Measurements from ENCODE around the gene KCP.

KCP gene

GRCh38 chr7:128910569-128910945, at the start of gene KCP:
Gene KCP (minus strand): TSS chr7:128910709. CDS start chr7:128910676, 33 bp downstream.
- no peak within 1 kb of the TSS for H3K4me3 ChIP-seq (ENCODE audit: low read depth, low read length)
- no peak for TF ChIP-seq CTCF (IDR thresholded peaks at IDR 0.05; ENCODE audit: low read depth, low read length, missing control alignments)
- no peak for DNase-seq (ENCODE audit: low read depth)

- DNase-seq (ENCODE audit: low read depth), result no peak
- H3K4me3 ChIP-seq (ENCODE audit: low read depth, low read length), result no peak overlapping the region
- no peak for TF ChIP-seq CTCF (IDR thresholded peaks at IDR 0.05; ENCODE audit: low read depth, low read length, missing control alignments)
Observed at GRCh38 chr7:128959296-128959695, 48.8 kb upstream of the KCP start.

- no peak for DNase-seq (ENCODE audit: low read depth)
- no peak overlapping the region for H3K4me3 ChIP-seq (ENCODE audit: low read depth, low read length)
- TF ChIP-seq CTCF (IDR thresholded peaks at IDR 0.05; ENCODE audit: low read depth, low read length, missing control alignments), result no peak
Observed at GRCh38 chr7:128955981-128956380, 45.5 kb upstream of the KCP start.

- DNase-seq (ENCODE audit: low read depth), result no peak
- H3K4me3 ChIP-seq (ENCODE audit: low read depth, low read length), result no peak overlapping the region
Observed at GRCh38 chr7:128954830-128955802, 44.6 kb upstream of the KCP start.

GRCh38 chr7:128954150-128954549, 43.6 kb upstream of the KCP start:
- no peak overlapping the region for H3K4me3 ChIP-seq (ENCODE audit: low read depth, low read length)
- TF ChIP-seq CTCF (IDR thresholded peaks at IDR 0.05; ENCODE audit: low read depth, low read length, missing control alignments), result no peak
- DNase-seq (ENCODE audit: low read depth), result no peak

More at GRCh38 chr7:128954830-128955802, 44.6 kb upstream of the KCP start:
- TF ChIP-seq CTCF (IDR thresholded peaks at IDR 0.05; ENCODE audit: low read depth, low read length, missing control alignments), result no peak

GRCh38 chr7:128951296-128951695, 40.8 kb upstream of the KCP start:
- no peak overlapping the region for H3K4me3 ChIP-seq (ENCODE audit: low read depth, low read length)
- DNase-seq (ENCODE audit: low read depth), result no peak
- TF ChIP-seq CTCF (IDR thresholded peaks at IDR 0.05; ENCODE audit: low read depth, low read length, missing control alignments), result no peak

All from GM12864 (cell line).